ENCODE measurements around the gene GSG1.

- no peak for TF ChIP-seq CTCF (IDR thresholded peaks at IDR 0.05)
- TF ChIP-seq POLR2A (IDR thresholded peaks at IDR 0.05) = no peak
Measured at GRCh38 chr12:13133886-13134285, 30.4 kb upstream of the GSG1 start.

Data from thyroid gland (tissue), 4 donors.